ENCODE data around the gene ARHGEF19.
A peak's percentile ranks its signal among the peaks of the same experiment; 100 is the strongest.
"Not testable (repeated sequence)": the region's sequence is repeated elsewhere in the genome, so short reads cannot be mapped to it uniquely, and the experiment has no call there.

The ARHGEF19 gene

DNA sequence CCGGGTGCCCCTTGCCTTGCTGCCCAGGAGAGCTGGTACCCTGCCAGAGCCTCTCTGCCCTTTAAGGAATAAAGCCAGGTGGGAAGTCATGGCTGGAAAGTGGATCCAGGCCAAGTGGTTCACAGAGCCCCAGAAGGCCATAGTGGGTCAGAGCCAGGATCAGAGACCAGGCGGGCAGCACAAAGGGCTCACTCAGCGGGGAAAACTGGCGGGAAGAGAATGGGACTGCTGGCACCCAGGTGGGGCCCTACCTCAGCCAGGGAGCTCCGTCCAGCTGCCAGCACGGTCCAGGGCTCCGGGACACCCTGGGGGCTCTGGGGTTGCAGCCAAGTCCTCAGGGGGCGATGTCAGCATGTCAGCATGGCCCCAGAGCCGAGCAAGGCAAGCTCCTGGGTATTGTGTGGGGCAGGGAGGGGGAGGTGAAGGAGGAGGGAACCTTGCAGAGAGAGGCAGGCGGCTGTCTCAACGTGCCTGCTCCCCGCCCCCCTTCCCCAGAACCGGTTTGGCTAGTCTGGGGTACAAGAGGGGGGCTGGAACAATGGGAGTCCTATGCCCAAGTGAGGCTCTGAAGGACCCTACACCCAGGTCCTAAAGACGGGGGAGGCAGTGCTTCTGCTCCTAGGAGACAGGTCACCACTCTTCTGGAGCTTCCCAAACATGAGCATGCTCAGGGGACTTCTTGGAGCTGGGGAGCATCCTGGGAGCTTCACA is at the start of gene ARHGEF19:
Gene ARHGEF19, minus strand, starts transcription at position 402 of the 711 bp plus-strand sequence. CDS start 3,598 bp downstream, outside the sequence.
- DNase-seq = no peak

DNA sequence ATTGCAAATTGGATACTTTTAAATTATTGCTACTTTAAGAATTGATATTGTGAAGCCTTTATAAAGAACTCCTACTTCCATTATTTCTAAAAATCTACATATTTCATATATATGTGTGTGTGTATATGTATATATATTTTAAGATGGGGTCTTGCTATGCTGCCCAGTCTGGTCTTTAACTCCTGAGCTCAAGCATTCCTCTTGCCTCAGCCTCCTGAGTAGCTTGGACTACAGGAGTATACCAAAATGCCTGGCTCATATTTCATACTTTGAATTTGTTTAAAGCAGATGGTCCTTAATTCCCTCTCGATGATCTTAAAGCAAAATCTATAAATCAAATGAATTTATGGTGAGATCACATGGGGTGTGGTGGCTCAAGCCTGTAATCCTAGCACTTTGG is 49.6 kb upstream of the ARHGEF19 start:
- no peak for DNase-seq

DNA sequence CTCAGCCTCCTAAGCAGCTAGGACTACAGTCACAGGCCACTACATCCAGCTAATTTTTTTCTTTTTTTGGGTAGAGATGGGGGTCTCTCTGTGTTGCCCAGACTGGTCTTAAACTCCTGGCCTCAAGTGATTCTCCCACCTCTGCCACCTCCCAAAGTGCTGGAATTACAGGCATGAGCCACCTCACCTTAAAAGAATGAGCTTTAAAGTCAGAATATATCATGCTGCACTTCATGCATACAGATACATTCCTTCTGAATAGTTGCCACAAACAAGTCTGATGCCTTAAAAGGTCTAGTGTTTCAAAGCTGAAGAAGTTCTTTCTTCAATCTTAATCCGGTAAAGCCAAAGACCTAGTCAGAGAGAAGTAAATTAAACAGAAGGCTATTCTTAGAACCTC is 48.4 kb upstream of the ARHGEF19 start:
- no peak for DNase-seq

DNA sequence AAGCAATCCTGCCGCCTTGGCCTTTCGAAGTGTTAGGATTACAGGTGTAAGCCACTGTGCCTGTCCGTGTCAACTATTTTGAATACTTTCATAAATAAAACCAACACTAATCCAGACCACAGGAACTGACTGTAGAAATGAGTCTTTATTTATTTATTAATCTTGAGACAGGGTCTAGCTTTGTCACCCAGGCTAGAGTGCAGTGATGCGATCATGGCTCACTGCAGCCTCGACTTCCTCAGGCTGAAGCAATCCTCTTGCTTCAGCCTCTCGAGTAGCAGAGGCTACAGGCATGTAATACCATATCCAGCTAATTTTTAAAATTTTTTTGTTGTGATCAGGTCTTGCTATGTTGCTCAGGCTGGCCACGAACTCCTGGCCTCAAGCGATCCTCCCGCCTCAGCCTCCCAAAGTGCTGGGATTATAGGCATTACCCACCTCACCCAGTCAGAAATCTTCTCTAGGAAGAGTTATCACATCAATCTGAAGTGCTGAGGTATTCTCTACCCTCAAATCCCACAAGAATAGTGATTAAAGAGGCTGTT is 46.2 kb upstream of the ARHGEF19 start:
- DNase-seq = no peak

DNA sequence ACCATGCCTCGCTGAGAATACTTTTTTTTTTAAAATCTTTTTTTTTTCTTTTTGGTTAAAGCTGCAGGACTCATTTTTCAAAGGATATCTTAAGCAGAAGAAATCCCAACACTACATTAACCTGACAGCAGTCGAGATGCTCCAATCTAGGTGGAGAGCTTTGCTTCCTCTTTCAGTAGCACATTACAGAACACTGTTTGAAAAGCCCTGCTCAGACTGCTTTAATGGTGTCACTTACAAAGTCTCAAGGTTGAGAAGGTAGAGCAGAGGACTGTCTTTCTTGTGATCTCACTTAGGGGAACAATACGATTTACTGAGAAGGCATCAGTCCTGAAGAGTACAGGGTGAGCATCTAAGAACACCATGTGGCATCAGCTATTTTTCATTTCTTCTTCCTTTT is 45.5 kb upstream of the ARHGEF19 start:
- no peak for DNase-seq

DNA sequence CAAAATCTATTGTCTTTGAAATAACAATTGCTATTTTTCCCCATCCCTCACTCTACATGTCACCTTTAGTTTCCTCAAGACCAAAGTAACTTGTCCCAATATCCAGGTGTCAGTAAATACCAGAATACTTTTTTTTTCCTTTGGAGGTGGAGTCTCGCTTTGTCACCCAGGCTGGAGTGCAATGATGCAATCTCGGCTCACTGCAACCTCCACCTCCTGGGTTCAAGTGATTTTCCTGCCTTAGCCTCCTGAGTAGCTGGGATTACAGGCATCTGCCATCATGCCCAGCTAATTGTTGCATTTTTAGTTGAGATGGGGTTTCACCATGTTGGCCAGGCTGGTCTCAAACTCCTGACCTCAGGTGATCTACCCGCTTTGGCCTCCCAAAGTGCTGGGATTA is 45.1 kb upstream of the ARHGEF19 start:
- DNase-seq = not testable (repeated sequence)

DNA sequence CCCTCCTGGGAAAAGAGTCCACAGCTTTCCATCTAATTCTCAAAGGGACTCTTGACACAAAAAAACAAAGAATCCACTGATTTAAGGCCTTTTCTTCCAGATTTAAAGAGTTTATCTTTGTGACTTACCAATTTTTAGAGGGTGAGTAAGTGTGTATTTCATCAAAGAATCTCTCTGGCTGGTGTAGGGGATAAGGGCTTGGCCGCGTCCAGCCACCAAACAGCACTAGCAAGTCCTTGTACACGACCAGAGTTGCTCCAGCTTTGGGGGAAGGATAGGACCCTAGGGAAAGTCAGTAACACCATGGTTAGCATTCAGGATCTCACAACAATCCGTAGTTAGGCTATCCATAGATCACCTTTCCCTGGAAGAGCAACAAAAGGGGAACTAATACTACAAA is 44.0 kb upstream of the ARHGEF19 start:
- DNase-seq = no peak

DNA sequence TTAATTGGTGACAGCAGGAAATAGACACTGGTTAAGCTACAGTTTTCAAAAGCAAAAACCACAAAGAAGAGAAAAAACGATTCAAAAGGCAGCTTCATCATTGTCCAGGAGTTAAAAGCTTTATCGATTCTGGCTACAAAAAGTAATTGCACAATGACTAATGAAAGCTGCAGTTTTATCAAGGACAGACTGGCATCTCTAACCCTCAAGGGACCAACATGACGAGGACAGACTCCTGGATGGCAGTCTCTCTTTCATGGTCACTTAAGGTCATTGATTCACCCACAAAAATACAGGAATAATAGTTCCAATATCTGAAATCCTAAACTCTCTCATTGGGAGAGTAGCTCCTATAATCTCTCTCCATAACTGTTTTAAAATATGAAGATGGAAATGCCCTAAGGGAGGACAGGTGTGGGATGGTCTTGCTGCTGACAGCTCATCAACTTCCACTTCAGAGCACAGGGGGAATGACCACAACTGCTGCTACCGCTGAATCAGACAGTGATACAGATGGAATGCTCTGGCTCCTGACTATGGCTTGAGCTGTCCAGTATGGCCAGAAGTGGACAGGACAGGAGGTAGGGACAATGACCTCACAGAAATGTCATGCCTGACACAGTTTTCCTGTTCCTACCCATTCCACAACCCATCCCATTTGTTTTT is 41.9 kb upstream of the ARHGEF19 start:
- no peak for DNase-seq

DNA sequence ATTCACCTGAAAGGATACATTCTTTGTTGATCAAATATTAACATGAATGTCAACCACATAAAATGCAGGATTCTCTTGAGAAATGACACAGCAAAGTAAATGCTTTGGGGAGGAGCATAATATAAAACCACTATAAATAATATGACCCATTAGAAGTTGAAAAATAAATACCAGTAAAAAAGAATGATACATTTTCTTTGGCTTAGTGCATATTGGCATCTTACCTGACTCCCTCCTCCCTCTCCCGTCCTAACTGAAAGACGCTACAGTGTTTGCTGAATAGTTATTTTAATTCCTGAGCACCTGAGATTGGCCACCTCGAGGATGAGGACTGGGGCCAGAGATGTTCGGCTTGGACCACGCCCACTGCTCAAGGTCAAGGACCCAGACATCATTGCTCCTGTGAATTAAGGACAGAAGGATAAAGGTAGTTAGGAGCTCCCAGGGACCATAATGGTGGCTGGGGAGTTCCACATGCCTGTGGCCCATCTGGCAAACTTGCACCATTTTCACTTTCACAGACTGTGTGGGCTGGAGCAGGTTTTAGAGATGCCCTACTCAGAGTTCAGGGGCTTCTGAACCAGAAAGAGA is 41.0 kb upstream of the ARHGEF19 start:
- DNase-seq = no peak

DNA sequence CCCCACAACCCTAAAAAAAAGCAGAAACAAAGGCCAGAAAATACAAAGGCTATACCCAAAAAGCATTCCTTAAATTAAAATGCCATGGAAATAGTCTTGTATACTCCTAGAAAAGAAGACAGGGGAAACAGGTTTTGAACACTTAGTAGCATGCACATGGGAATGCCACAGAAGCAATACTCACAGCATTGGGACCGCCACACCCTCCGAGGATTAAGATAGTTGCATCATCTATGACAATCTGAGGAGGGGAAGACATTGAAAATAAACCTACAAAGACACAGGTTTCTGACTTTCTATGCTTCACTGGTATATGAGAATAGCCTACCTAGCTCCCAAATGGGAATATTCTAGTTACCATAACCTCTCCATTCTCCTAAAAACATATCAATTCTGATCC is 40.5 kb upstream of the ARHGEF19 start:
- no peak for DNase-seq

DNA sequence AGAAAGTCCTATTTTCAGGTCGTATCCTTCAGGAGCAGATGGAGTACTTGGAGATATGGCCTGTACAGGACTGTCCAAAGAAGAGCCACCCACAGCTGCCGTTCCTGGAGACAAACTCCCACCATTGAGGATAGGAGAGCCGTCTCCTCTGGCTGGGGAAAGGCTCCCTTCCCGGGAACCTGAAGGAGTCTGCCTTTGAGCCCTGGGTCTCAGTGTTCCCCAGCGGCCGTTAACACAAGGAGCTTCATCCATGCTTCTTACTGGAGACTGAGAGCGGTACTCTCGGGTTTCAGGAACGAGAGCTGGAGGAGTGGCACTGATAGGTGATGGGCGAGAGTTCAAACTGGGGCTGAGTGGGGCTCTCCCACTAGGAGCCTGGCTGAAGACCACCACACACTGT is 38.9 kb upstream of the ARHGEF19 start:
- DNase-seq = no peak

DNA sequence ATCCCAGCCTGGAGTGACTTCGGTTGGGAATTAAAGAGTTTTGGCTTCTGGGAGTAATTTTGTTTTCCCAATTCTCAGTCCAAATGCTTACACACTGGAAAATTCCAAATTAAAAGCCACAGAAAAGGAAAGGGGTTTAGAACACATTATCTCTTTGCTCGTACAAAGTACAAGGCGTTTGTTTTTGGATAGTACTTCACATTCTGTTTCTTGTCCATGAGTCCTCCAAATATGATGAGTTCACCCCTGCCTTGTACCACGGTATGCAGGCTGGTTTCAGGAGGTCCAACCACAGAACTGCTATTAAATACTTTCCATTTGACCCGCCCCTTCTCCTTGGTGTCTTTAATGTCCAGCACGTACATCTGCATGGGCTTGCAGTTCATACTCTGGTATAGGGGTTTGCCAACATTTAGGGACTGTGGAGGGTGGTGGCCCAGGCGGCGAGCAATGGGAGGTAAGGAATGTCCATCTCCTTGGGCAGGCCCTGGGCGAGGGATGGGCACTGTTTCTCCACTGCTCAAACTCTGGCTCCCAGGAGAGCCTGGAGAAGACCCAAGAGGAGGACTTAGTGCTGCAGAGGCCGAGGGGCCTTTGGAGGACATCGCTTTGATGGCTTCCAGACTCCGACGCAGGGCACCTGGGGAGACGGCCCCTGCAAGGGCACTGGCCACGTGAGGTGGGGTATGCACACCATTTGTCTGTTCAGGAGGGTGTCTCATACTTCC is 38.2 kb upstream of the ARHGEF19 start:
- no peak for DNase-seq

DNA sequence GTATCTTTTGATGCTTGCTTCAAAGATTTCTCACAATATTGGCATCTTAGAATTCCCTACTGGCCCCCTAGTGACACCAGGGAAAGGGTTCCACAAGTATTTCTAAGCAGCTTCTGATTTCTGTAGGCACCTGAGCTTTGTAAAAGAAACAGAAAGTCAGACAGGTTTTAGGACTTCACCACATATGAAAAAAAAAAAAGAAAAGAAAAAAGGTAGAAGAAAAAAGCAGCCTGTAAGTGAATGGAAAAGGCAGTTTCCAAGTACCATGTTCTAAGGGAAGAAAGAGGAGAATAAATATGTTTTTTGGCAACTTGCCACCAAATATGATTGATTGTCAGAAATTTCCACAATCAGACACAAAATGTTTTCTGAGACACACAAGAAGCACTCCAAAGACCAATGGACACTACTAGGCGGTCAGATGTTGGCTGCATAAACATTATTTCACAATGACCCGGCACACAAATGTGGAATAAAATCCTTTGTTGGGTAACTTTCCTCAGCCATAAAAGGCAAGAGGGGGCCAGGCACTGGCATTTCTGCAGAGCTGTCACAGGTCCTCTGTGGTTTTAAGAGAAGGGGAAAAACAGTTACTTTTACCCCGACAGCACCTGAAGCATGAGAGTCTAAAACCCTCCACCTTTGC is 37.3 kb upstream of the ARHGEF19 start:
- no peak for DNase-seq

DNA sequence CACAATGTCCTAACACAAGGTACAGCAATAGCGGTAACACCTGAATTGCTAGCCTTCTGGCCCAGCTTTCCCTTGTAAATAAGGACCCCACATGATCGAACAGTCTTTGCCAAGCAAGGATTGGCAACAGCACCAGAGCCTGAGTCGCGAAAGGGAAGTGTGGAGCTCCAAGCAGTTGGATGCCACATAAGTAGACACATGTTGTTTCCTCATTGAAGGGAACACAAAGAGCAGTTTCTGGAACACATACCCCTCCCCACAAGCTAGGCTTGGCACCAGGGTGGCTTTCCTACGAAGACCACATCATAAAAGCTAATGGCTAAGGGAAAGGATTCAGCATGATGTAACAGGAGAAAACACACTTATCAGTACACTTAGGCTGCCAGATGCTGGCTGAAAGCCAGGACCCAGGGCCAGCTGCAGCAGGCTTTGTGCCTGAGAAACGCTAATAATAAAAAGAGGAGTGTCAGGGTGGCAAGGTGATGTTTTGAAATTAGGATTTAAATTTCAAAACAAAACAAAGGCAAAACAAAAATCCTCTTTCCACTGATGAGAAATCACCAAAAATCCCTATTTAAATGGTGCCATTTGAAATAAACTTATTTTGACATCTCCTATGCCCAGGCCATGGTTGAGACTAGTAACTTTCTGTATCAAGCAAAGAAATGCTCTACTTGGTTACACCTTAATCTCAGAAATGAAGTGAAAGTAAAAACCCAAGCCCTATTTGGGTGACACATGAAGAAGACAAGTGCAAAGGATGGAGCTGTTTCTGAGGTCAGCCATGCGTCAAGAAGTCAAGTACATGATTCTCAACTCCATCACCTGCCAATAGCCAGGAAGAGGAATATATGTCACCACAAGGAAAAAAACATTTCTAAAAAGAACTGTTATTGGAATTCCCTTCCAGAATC is 36.4 kb upstream of the ARHGEF19 start:
- peak; percentile 64 for DNase-seq

DNA sequence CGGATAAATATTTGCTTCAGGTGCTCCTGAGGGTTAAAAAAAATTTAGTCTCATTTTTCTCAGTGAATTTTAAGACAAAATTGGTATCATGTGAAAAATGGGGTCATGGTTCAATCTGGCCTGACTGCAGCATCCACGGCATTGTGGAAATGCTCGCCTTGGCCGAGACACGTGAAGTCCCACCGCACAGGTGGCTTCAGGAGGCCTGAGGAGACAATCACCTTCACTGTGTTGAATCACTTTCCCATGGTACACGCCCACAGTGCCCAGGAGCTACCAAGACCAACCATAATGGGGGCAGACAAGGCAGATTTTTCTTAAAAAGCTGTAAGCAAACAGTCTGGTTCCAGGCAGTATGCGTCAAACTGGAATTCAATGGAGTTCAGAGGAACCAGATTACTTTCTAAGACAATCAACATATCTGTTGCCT is 35.6 kb upstream of the ARHGEF19 start:
- DNase-seq = no peak

DNA sequence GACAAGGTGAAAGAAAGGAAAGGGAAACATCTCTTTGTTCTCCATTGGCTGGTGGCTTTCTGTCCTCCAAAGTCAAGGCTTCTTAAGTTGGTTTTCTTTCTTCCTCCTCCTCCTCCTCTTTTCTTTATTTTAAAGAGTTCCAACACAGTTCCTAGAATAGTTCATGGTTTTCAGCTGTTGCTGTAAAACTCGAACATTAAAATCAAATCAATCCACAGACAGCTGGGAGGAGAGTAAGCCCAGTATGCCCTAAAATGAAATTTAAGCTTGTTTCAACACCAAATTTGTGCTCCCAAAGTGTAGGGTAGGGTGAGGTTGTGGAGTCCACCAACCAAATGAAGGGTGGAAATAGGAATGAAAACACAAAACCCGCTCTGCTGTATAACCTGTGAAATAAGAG is 35.0 kb upstream of the ARHGEF19 start:
- no peak for DNase-seq

DNA sequence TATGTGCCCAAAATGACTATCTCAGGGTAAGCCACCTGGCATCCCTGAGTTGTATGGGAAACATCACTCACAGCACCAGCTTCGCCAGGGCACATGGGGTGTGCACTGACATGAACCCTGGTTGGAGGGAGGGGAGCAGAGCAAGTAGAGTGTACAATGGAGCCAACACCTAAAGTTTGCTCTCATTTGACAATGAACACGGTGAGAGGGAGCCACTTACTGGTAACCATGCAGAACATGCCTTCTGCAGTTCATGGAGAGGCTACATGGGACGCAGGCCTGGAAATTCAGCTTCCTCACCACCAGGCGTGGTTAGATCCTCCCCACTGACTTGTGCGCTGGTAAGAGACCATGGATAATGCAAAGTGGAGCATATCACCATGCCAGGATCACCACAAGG is 34.5 kb upstream of the ARHGEF19 start:
- no peak for DNase-seq

DNA sequence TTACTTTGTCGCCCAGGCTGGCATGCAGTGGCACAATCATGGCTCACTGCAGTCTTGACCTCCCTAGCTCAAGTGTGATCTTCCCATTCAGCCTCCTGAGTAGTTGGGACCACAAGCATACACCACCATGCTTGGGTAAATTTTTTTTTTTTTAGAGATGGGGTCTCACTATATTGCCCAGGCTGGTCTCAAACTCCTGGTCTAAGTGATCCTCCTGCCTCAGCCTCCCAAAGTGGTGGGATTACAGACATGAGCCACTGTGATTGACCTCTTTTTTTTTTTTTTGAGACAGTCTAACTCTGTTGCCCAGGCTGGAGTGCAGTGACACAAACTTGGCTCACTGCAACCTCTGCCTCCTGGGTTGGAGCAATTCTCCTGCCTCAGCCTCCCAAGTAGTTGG is 33.8 kb upstream of the ARHGEF19 start:
- DNase-seq = not testable (repeated sequence)

DNA sequence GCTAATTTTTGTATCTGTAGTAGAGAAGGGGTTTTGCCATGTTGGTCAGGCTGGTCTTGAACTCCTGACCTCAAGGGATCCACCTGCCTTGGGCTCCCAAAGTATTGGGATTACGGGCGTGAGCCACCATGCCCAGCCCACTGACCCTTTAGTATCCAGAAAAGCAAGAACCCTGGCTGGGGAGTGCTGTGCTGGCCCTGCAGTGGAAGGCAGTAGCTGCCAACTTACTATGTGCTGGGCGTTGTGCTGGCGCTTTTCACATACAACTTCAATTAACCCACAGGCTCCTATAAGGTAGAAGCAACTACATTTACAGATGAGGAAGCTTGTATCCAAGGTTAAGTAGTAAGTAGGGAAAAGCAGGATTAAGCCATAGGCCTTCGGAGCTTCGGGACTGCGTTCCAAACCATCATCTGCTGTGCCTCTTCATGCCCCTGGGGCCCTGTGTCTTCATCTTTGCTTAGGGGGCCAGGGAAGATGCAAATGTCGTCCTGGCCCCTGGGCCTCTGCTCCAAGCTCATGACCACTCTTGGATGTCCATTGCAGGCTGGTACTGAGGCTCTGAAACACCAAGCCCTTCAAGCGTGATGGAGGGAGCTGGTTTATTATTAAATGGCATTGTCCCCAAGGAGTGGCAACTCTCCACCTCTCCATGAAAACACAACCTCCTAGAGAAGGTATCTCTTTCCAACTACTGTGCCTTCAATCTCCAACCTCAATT is 33.2 kb upstream of the ARHGEF19 start:
- no peak for DNase-seq

DNA sequence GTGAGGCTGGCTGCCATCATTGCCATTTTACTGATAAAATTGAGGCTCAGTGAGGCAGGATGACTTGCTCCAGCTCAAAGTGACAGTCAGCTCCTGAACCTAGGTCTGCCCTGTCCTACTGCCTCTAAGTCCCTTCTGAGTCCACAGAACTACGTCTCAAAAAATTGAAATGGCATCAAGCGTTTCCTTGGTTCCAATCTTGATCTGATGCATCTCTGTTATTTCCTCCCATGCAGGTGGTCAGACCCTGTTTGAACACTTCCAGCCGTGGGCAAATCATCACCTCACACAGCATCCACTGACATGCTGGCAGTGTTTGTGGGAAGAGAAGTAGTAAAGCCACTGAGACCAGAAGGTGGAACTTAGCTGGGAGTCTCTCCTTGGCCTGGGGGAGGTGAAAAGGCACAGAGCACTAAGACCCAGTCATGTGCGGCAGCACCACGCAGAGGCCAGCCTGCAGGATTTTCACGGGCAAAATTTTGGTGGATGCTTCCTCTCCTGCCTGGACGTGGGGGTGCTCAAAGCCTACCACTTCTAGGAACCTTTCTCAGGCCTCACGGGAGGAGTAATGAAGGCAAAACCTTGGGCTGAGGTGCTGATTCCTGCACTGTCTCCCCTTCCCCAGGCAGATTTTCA is 32.3 kb upstream of the ARHGEF19 start:
- no peak for DNase-seq

Measured in right forelimb (tissue), 1 donor.